ENCODE measurements around the gene DLEC1. TPM values are rescaled to one million over a fixed set of nuclear protein-coding genes. Genes with fewer than 3 reads are reported as not detected.
A peak's percentile ranks its signal among the peaks of the same experiment; 100 is the strongest.

DLEC1 gene
- polyA plus RNA-seq, 5 donors = 2.3 to 10.4 (median 7.8) TPM

DNA sequence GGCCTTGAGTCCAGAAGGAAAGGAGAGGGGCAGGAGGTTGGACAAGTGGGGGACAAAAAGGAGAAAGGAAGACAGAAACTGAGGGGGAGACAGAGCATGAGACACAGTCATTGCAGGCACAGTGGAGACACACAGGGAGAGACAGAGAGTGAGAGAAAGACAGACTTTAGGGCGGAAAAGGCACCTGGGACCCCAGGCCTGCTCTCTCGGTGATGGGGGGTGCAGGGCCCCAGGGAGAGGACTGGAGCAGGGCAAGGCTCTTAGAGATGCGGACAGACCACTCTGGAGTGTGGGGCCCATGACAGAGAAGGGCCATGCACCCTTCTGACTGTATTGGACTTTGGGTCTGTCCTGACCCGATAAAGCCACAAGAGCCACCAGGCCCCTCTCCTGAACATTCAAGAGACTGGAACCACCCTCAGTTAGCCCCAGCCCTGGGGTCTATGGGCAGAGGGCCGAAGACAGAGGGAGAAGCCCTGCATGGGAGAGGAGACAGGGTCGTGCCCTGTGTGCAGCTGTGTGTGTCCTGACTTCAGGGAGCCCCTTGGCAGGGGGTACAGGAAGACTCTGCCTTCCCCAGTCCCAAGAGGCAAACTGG is 22.1 kb upstream of the DLEC1 start:
- no peak for DNase-seq

DNA sequence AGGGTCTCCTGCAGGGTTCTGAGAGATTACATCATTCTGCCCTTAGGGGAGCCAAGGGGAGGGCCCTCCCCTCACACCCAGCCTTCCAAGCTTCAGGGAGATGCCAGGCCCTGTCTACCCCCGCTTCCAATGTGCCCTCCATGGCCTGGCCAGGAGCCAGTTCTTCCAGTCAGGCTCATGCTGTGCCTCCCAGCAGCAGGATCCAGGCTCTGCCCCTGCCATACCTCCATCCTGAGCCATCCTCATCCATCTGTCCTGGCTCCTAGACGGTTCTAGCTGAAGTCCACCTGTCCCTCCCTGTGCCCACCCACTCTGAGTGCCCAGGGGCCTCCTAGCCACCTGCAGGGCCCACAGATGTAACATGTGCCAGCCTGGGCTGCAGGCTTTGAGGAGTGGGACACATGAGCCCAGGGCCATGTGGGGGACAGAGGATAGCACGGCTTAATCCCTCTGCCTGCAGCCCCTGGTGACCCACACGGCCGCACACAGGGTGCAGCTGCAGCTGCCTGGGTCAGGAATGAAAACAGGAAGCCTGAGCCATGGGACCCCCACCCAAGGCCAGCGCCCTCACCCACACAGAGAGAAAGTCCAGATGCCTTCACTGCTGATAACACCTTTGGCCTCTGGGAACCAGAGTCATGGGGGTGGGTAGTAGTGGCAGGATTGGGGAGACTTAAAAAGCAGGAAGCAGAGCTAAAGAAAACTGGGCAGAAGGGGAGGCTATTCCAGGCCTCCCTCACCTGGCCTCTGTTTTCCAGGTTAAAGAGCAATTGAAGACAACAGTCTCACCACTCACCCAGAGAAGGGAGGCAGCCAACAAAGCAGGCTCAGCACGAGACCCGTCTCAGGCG is 21.3 kb upstream of the DLEC1 start:
- DNase-seq = no peak

DNA sequence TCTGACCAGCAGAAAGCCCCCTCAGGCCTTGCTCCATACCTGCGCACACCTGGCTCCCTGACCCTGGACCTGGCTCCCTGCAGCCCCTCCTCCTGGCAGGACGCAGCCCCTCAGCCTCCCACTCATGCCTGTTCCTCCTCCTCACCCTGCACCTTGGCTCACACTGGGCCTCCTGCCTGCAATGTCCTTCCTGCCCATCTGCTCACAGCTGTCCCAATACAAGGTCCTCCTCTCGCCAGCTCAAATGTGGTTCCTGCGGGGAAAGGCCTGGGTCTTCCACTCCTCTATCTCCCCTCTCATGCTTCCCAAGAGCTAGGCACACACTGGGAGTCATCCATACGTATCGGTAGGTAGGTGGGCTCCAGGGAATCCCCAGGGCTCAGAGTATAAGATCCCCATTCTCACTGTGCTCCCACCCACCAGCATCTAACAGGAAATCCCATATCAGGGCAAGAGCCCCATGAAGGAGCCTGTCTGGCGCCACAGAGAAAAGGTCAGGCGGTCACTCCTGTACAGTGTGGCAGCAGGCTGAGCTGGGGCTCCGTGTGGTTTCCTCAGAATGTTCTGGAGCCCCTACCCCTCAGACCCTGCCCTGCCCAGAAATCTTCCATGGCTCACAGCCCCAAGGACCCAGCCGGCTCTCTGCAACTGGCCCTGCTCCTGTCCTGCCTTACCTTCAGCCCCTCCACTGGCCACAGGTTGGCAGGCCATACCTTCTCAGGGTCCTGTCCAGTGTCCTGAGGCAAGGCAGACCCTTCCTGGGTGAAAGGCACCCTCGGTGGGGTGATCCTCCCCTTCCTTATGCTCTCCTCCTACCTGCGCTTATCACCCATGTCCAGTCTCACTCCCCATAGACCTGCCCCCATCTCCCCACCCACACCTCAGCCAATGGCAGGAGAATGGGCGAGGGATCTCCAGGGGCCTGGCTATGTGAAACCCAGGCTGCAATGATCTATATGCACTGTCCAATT is 20.4 kb upstream of the DLEC1 start:
- DNase-seq = no peak

DNA sequence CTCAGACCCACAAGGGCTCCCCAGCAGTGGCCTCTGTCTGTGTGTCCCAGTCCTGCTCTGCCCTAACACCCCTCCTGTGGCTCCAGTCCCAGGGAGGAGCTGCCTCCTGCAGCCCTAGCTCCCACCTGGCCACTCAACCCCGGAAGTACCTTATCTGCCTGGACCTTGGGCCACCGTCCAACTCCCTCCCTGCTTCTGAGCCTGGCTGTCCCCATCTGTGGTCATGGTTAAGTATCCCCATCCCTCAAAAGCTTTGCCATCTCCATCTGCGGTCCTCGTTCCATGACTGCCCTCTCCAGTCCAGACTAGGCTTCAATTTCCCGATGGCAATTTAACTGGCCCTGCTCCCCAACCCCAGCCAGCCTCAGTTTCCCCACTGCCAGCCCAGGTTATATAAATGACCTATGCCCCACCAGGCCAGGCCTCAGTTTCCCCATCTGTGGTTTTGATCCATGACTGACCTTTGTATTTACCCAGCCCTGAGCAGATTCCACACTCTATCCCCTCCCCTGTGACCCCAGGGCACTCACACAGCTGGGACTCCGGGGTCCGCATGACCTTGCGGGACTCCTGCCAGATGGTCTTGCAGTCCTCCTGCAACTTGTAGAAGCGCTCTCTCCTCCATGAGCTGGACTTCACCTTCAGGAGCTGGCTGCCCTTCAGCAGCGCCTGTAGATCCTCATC is 19.2 kb upstream of the DLEC1 start:
- DNase-seq = no peak

DNA sequence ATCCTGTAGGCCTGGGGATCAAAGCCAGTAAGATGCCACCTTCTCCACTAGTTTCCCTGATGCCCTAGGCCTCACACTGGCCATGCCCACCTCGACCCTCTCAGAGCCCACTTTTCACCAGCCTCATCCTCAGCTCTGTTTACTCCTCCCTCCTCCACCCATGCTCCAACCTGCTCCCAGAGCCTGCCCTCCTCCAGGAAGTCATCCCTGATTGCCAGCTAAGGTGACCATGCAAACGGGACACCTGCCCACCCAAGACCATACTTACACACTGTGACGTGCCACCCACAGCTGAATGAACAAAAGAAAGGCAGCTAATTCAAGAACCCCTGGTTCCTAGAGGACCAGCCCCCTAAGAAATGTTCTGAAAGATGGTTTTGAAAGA is 18.7 kb upstream of the DLEC1 start:
- DNase-seq = no peak

DNA sequence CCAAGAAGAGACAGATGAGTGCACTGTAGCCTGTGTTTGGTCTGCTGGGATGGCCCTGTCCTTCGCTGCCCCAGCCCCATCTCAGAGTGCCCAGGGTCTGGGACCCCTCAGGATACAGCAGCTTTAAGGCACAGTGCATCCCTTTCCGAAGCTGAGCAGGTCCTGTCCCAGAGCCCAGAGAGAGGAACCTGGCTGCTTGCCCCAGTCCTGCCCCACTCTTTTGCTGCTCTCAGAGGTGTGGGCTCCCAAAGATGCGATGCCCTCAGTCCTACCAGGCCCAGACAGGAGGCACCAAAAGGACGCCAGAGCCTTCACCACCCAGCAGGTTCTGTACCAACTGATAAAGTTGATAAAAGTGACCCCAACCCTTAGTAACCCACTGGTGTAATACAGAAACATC is 17.8 kb upstream of the DLEC1 start:
- DNase-seq = no peak

DNA sequence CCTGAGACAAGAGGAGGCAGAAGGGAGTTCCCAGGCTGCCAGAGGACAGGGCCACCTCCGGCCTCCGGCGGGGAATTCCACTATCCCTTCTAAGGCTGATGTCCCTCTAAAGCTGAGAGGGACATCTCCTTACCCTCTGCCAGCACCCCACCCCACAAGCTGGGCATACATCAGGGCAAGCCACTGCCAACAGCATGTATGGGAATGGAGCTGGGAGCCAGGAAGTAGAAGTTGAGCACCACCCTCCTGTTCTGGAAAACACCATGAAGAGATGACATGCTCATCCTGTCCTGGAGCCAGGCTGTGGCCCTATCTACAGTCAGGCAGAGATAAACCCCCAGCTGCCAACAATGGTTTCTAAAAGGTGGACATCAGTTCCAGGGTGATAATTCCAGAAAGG is 16.7 kb upstream of the DLEC1 start:
- DNase-seq = no peak

DNA sequence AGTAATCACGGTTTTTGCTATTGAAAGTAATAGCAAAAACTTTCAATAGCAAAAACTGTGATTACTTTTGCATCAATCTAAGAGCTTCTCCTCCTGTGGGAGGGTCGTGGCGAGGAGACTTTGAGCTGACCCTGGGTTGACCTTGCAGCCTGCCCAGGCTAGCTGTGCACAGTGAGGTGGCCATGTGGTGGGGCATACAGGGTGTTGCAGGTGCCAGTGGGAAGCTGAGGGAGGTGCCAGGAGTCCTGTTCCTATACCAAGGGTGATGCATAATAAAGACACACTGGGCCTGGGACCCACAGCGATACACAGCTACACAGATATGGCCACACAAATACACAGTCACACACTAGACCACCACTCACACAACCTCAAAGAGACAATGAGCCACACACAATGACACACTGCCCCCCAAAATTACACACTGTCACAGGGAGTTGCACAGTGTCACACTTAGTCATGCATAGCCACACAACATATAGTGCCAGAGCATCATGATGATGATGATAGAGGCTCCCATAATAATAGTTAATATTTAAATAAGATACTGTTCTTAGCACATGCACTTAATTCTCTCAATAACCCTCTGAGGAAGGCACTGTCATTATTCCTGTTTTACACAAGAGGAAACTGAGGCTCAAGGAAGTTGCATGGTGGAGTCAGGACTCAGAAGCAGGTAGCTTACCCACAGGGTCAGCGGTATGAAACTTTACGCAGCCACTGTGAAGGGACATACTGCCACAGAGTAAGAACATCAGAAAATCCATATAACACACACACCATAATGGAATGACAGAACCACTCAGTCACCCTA is 15.9 kb upstream of the DLEC1 start:
- DNase-seq = no peak

DNA sequence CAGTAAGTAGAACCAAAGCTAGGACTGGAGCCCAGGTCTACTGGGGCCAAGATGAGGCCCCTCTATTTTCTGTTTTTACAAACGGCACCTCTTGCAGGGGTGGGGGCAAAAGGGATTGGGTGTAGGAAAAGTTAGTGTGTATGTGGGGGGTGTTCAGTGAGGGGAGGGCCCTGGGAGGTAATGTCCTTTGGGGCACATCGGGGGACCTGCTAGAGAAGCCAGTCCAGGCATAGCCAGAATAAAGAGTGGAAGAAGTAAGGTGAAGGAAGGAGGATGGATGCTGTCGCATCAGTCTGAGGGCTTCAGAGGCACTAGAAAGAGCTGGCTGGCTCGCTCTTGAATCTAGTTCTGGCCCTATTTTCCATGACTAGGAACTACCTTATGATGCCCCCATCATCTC is 12.2 kb upstream of the DLEC1 start:
- no peak for DNase-seq

DNA sequence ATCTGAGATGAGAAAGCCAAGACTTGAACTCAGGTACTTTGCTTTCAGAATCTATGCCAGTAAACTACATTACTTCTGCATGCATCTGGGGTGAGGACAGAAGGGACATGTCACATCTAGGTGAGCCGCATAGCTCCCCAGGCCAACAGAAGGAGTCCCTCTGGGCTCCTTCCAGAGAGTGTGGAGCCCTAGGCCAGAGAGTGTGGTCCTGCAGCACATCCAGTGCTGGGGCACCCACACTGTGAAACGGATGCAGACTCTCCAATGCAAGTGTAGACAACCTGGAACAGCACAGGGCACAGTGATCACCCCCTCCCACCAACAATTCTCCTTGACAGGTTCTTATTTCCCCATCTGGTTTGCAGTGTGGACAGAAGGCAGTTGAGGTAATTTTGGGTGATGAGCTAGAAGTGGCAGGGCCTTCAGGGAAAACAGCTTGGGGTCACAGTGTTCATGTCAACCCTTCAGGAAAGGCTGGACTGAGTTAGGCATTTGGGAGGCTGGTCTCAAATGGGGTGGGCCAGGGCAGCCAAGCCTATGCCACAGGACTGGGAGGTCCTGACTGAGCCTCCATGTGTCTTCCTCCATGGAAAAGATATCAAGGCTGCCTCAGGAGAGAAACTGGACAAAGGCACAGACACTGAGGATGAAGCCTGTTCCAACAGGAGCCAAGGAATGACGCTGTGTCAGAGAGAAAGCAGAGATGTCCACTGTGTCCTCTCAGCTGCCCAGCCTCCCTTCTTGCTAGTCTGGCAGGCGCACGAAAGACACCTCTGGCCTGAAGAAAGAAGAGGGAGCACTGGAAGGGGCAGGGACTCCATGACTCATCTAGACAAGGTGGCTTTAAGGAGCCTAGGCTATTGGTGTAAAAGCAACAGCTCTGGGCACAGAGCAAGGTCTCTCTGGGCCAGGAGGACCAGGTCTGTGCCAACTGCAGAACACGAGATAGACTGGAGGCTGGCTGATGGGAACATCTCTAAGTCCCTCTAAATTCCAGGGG is 11.2 kb upstream of the DLEC1 start:
- DNase-seq = no peak

DNA sequence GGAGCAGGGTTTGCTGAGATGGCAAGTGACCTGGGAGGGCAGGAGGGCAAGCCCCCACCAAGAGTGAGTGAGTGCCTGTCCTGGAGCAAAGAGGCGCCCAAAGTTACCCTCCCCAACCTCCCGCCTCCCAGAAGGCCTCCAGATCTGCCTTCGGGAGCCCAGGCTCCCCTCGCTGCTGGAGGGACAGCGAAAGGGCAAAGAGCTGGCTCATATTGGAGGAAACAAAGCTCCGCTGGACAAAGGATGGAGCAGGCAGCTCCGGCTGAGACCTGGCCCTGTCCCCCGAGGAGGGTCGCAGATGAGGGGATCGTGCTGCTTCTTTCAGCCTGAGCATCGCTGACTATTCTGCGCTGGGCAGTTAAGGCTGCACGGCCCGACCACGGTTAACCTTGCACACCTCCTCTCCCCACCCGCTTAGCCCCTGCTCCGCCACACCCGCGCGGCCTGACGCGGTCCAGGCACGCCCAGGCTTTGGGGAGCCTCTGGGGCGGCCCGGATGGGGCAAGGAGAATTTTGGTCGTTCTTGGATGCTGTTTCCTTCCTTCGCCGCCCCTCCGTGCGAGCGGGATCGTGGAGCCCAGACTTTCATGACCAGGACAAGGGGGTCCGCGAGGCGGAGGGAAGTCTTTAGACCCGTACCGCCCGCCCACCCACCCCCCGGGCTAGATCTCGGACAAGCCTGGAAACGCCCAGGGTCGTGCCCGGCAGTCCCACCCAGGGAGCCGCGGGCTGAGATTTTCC is 10.2 kb upstream of the DLEC1 start:
- no peak for DNase-seq

DNA sequence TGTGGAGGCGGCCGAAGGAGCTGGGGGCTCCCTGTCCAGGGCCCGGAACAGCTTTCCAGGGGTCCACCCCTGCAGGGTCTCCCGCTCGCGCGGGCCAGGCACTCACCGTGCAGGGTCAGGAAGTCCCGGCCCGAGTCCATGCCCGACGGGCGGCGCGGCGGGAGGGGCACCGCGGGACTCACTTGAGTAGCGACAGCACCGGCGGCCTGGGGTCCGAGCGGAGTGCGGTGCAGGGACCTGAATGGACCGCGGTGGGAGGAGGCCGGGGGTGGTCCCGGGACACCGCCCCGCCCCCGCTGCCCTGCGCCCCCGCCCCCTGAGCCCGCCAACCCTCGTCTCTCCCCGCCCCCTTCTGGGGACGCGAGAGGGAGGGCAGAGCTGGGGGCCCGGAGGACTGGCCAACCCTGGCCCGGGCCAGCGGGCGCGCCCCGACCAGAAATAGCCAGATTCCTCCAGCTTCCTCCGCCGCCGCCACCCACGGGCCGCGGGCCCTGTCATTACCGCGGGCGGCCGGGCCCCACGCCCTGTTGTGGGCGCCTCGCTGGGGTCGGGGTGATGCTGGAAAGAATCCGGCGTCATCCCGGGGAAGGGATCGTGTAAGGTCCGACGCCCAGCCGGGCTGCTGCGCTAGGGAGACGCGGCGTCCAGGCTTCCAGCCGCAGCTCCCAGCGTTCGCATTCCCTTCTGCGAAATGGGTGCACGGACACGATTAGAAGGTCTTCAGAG is 9.4 kb upstream of the DLEC1 start, which contains the start of gene PLCD1:
Gene PLCD1 (minus strand): TSS at position 243 of the 726 bp plus-strand sequence. CDS start 103 bp downstream, at position 140.
- peak; percentile 84 to 85 for DNase-seq

DNA sequence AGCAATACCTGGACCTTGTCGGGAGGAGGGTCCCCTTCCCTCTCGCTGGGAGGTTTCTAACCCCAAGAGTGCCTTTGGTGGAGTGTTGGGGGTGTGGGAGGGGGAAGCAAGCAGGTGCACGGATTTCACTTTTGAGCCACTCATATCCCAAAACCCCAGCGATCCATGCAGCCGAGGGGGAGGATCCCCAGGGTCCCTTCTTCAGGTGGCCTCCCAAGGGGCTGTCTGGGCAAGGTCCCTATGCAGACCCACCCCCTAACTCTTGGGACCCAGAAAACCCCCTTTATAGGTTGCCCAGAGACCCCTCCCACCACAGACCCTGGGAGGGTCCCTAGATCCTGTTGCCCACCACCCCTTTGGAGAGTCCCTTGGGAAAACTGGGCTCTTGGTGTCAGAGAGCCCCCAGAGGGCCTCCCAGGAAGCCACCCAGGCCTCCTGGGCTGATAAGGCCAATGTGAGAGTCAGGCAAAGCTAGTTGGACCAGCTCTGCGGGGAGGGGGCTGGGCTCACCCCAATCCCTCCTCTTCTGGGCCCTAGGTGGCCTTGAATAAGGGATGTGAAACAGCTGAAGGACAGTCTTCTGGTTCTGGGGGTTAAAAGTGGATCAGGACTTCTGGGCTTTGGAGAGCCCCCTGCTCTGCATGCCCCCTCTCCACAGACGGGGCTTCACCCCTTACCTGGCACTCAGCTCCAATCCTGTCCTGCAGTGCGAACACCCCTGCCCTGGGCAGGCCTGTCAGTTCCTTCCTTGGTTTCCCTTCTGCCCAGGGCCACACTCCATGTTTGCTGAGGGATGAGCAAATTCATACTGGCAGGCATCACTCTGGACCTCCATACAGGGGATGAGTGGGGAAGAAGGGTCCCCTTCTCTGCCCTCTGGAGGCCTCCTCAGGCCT is 8.6 kb upstream of the DLEC1 start:
- DNase-seq = no peak

DNA sequence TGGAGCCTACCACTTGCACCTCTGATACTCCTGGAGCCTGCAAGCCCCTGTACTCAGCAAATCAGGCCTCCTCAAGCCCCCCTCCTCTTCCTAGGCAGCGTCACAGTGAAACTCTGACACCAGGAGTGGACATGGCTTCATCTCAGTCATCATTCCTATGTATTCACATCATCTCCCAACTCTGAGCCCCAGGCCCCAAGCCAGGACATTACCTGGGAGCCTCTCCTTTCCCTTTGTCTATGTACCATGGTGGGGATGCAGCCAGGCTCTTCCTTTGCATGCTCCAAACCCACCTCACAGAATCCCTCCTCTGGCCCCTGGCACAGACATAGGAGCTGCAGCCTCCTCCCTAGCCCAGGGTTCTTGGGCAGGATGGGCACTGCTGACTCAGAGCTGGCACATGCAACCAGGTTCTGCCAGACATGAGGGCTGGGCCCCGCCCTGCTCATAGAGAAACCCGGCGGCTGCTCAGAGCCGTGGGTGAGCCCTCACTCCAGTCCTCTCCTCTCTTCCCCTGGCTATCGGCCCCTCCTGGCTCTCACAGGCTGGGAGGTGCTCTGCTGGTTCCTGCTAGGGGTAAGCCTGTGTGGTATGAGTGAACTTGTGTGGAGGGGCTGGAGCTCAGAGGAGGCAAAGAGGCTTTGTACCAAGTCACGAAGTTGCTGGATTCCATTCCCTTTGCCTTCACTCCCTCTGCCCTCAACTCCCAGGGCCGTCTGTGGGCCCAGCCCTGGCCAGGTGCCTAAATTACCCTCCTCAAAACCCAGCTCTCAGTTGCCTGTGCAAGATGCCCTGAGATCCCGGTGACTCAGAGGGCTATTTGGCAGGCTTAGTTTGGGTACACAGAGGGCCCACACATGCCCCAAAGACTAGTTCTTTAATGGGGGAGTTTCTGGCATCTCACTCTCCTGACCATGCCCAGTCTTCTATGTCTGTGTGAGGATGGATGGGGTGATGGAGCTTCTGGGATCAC is 7.7 kb upstream of the DLEC1 start:
- peak in 1 of 2 donors; percentile 14 for DNase-seq

DNA sequence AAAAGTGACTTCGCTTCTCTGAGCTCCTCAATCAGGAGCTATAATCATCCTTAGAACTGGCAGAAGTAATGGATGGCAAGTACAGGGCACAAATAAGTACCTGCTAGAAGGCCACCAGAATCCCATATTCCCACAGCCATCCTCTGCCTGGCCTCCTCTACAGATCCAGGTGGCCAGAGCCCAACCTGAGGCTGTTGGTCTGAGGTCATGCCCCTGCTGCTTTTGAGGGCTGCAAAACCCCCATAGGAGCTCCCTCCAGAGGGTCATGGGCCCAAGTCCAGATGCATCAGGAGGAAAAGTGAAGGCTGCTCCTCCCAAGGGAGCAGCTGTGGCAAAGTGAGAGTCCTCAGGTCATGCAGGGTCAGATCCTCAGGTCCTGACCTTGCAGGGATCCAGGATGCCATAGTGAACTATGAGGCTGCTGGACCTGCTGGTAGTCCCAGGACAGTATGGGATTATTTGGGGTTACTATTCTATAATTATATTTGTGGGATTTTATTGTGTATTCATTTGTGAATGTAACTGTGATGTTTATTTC is 6.6 kb upstream of the DLEC1 start:
- DNase-seq = no peak

All from right lung (tissue), 5 donors.